Non-pigmented ciliary epithelial cell (primary cell): ENCODE results near the gene LRRC23.
"Not testable (repeated sequence)": the region's sequence is repeated elsewhere in the genome, so short reads cannot be mapped to it uniquely, and the experiment has no call there.

Experiments
- DNase-seq: peaks from one replicate; pipeline ENCODE4 v3.0.0-alpha.2; 2010; ENCODE audit warnings: low read depth

Gene LRRC23

GRCh38 chr12:6905414-6906040 lies 905 bp downstream of the LRRC23 start:
- no peak for DNase-seq

GRCh38 chr12:6908141-6908540 lies 3.5 kb downstream of the LRRC23 start:
- DNase-seq = not testable (repeated sequence)

GRCh38 chr12:6909421-6910145 lies 5.0 kb downstream of the LRRC23 start:
- no peak for DNase-seq

- DNase-seq = no peak
Measured at GRCh38 chr12:6912164-6912935, 7.7 kb downstream of the LRRC23 start.

GRCh38 chr12:6914246-6914946 lies 9.8 kb downstream of the LRRC23 start, which contains the start of gene ENO2:
ENO2 (plus strand) TSS chr12:6914580; CDS start chr12:6915833, 1,253 bp downstream.
- no peak for DNase-seq

GRCh38 chr12:6914947-6915788 lies 10.5 kb downstream of the LRRC23 start:
- no peak for DNase-seq

- DNase-seq = no peak
Measured at GRCh38 chr12:6915789-6916285, 11.2 kb downstream of the LRRC23 start.

- no peak for DNase-seq
Measured at GRCh38 chr12:6916426-6917200, 12.0 kb downstream of the LRRC23 start.

- no peak for DNase-seq
Measured at GRCh38 chr12:6917491-6918231, 13.0 kb downstream of the LRRC23 start.

GRCh38 chr12:6919588-6919987 lies 15.0 kb downstream of the LRRC23 start:
- DNase-seq = no peak

GRCh38 chr12:6921539-6921938 lies 16.9 kb downstream of the LRRC23 start:
- DNase-seq = no peak

- DNase-seq = no peak
Measured at GRCh38 chr12:6921996-6922946, 17.6 kb downstream of the LRRC23 start.

- no peak for DNase-seq
Measured at GRCh38 chr12:6923003-6923732, 18.5 kb downstream of the LRRC23 start.

- no peak for DNase-seq
Measured at GRCh38 chr12:6923851-6924250, 19.2 kb downstream of the LRRC23 start.

- no peak for DNase-seq
Measured at GRCh38 chr12:6925239-6925539, 20.6 kb downstream of the LRRC23 start.

- no peak for DNase-seq
Measured at GRCh38 chr12:6925540-6926279, 21.1 kb downstream of the LRRC23 start.

- no peak for DNase-seq
Measured at GRCh38 chr12:6927379-6928021, 22.9 kb downstream of the LRRC23 start, which contains the start of gene ATN1. ATN1 (plus strand) TSS chr12:6927959; CDS start chr12:6934002, 6,043 bp downstream.
